Prostate gland (tissue), 2 donors: ENCODE data around the gene GMPPB. TPM values are rescaled to one million over a fixed set of nuclear protein-coding genes. Genes with fewer than 3 reads are reported as not detected.

Source experiments
- DNase-seq: peaks from one replicate; pipeline ENCODE4 v3.0.0-alpha.2; 2019; ENCODE audit warnings: low spot score
- H3K27ac ChIP-seq, 2 donors: fragments of 200-600 bp; sonication (generic); 2 replicates each; pipeline ENCODE4 v1.5.1; 2017 to 2019
- H3K27me3 ChIP-seq: fragments of 200-600 bp; sonication (generic); replicated peaks from 2 replicates; pipeline ENCODE4 v1.5.1; 2019; ENCODE audit not compliant: insufficient read depth
- H3K36me3 ChIP-seq, 2 donors: fragments of 200-600 bp; sonication (generic); 1 replicate in 1 of 2; 2 replicates in 1 of 2; pipeline versions ENCODE4 v1.5.1 to v1.8.1; 2017 to 2019
- H3K4me1 ChIP-seq: fragments of 200-600 bp; sonication (generic); replicated peaks from 2 replicates; pipeline ENCODE4 v1.5.1; 2019
- H3K4me3 ChIP-seq, 2 donors: fragments of 200-600 bp; sonication (generic); 2 replicates each; pipeline ENCODE4 v1.5.1; 2017 to 2019
- H3K9me3 ChIP-seq: fragments of 200-600 bp; sonication (generic); 2 replicates; pipeline ENCODE4 v1.5.1; 2017
- POLR2A ChIP-seq: fragments of 450-650 bp; IDR thresholded peaks from one replicate; pipeline ENCODE4 v1.6.1; 2016; ENCODE audit warnings: antibody characterized with exemption, mild to moderate bottlenecking
- POLR2AphosphoS5 ChIP-seq: sonication (generic); formaldehyde crosslinking; IDR thresholded peaks from one replicate; pipeline ENCODE4 v1.6.1; 2017; ENCODE audit warnings: antibody characterized with exemption
- WGBS: methylation state at CpG from one replicate; pipeline ENCODE4 v1.1.5; 2018; 5-methylcytosine and 5-hydroxymethylcytosine counted together
- intact Hi-C: fragments of 100-400 bp; cut with DNase I; formaldehyde crosslinking; loops from one replicate; pipeline ENCODE4 v1.14.2; 2022
- total RNA-seq, 2 donors: library from RNA; depleted of rRNA; stranded (reverse); fragments of >200 nt; gene quantifications; one replicate each; pipeline ENCODE4 v1.1.0, GENCODE V29; 2016
- TF ChIP-seq, protein P1 (sequence below), 4 experiments: fragments of 200-600 bp in 2 of 4; fragments of 450-650 bp in 2 of 4; sonication (generic) in 2 of 4; IDR thresholded peaks; 1 replicate in 3 of 4; 2 replicates in 1 of 4; pipeline ENCODE4 v1.5.1; 2016 to 2019; ENCODE audit warnings: antibody characterized with exemption in 4 of 4, mild to moderate bottlenecking in 2 of 4, moderate library complexity in 2 of 4

Gene GMPPB
- total RNA-seq, 2 donors from 2014 or later: 28.8 to 60.1 TPM

DNA sequence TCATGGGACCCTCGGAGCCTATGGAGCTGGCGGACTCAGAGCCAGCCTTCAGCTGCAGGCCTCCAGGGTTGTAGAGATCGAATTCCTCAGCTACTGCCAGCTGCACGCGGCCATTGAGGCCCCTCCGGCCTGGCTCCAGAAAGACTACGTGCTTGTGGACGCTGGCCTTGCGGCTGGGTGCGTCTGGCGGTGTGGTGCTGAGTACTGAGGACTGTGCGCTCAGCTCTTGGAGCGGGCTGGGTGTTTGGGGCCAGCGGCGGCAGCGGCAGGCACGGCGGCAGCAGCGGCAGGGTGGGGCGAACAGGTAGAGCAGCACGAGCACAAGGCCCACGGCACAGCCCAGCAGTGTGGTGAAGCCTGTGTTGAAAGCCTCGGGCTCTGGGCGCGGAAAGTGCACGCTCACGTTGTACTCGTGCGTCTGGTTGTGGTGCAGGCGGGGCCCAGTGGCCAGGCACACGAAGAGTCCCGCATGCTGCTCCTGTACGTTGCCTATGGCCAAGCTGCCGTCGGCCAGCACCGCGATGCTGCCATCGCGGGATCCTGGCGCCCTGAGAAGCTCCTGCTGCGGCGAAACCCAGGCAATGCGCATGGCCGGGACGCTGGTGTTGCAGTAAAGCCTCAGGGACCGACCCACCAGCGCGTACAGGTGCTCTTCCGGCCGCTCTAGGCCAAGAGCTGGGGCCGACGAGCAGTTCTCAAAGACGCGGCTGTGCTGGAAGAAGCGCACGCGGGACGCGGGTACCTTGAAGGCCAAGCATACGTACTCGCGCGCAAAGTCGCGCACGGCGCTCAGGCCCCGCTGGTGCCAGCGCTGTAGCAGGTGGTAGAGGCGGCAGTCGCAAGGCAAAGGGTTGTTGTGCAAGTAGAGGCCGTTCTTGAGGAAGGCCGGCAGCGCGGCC is 5.5 kb downstream of the GMPPB start:
- intact Hi-C loops: no loop called here
- H3K36me3 ChIP-seq: peaks cover 0 to 5% of the 10 kb centered on the region in 2 donors
- no peak overlapping the region for H3K27ac ChIP-seq
- whole genome bisulfite sequencing: 56% methylated on average over 75 of the region's 75 CpGs
- no peaks in the 10 kb centered on the region for H3K27me3 ChIP-seq
- peaks cover 13% of the 10 kb centered on the region for H3K4me1 ChIP-seq
- no peak for TF ChIP-seq POLR2AphosphoS5
- TF ChIP-seq, protein P1, sequence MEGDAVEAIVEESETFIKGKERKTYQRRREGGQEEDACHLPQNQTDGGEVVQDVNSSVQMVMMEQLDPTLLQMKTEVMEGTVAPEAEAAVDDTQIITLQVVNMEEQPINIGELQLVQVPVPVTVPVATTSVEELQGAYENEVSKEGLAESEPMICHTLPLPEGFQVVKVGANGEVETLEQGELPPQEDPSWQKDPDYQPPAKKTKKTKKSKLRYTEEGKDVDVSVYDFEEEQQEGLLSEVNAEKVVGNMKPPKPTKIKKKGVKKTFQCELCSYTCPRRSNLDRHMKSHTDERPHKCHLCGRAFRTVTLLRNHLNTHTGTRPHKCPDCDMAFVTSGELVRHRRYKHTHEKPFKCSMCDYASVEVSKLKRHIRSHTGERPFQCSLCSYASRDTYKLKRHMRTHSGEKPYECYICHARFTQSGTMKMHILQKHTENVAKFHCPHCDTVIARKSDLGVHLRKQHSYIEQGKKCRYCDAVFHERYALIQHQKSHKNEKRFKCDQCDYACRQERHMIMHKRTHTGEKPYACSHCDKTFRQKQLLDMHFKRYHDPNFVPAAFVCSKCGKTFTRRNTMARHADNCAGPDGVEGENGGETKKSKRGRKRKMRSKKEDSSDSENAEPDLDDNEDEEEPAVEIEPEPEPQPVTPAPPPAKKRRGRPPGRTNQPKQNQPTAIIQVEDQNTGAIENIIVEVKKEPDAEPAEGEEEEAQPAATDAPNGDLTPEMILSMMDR (IDR thresholded peaks at IDR 0.05): no peak
- TF ChIP-seq POLR2A: no peak
- H3K9me3 ChIP-seq: no peaks in the 10 kb centered on the region
- no peak for DNase-seq
- no peak overlapping the region for H3K4me3 ChIP-seq

- Histone ChIP-seq H3K27ac (no peak overlapping the region), H3K9me3 (no peaks in the 10 kb centered on the region), H3K36me3 (peaks cover 0 to 5% of the 10 kb centered on the region in 2 donors), H3K4me1 (peaks cover 10% of the 10 kb centered on the region), H3K27me3 (no peaks in the 10 kb centered on the region), H3K4me3 (no peak overlapping the region)
- 92% methylated on average over 14 of the region's 14 CpGs for WGBS
- no peak for DNase-seq
- no peak for TF ChIP-seq POLR2AphosphoS5
- no peak for TF ChIP-seq POLR2A
- TF ChIP-seq, protein P1 (IDR thresholded peaks at IDR 0.05): no peak
- intact Hi-C loops: no loop called here
These were observed 6.4 kb downstream of the GMPPB start for GRCh38 chr3:49717211-49717958.

DNA sequence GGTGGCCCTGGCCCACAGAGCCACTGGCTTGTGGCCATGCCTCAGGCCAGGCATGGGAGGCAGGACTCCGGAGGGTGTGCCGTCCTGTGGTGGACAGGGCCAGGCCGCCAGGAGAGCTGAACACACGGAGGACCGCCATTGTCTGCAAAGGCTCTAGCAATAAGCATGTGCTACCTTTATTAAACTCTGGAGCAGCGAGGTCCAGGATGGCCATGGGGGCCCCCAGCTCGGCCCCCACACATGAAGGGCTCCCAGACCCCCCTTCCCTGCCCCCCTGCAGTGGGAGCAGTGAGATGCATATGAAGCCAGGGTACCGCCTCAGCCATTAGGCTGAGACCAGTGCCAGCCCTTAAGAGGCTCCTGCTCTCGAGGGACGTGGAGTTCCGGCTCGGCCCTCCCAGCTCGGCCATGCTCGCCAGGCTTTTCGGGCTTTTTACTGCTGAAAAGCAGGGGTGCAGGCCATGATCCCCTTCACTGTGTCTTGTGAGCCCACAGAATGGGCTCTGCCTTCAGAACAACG is 7.0 kb downstream of the GMPPB start:
- Histone ChIP-seq H3K9me3 (no peaks in the 10 kb centered on the region), H3K4me3 (no peak overlapping the region), H3K4me1 (peaks cover 6% of the 10 kb centered on the region), H3K27ac (no peak overlapping the region), H3K36me3 (peaks cover 0 to under 1% of the 10 kb centered on the region in 2 donors), H3K27me3 (no peaks in the 10 kb centered on the region)
- intact Hi-C loops: no loop called here
- TF ChIP-seq POLR2AphosphoS5: no peak
- no peak for TF ChIP-seq POLR2A
- TF ChIP-seq, protein P1 (IDR thresholded peaks at IDR 0.05): no peak
- WGBS: 96% methylated on average over 15 of the region's 16 CpGs
- DNase-seq: no peak

DNA sequence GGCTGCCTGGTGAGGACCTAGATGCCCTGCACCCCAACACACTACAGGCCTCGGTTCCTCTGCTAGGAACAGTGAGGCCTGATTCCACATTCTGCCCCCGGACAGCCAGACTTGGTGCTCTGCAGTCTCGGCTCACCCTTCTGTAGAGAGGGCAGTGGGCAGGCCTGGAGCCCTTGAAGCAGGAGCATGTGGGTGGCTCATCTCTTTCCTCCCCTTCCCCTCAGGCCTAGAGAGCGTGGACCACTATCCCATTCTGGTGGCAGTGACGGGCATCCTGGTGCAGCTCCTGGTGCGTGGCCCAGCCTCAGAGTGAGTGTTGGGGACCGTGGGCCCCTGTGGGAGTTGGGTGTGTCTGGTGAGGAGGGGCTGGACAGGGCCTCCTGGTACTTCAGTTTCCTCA is 7.6 kb downstream of the GMPPB start:
- Histone ChIP-seq H3K27ac (no peak overlapping the region), H3K4me3 (no peak overlapping the region), H3K36me3 (no peaks in the 10 kb centered on the region), H3K27me3 (no peaks in the 10 kb centered on the region), H3K9me3 (no peaks in the 10 kb centered on the region), H3K4me1 (peaks cover 6% of the 10 kb centered on the region)
- TF ChIP-seq, protein P1 (IDR thresholded peaks at IDR 0.05): no peak
- TF ChIP-seq POLR2AphosphoS5: no peak
- no peak for TF ChIP-seq POLR2A
- intact Hi-C loops: no loop called here
- WGBS: 94% methylated on average over 7 of the region's 7 CpGs
- no peak for DNase-seq
